ENCODE results near the gene DMRT2. TPM values are rescaled to one million over a fixed set of nuclear protein-coding genes. Genes with fewer than 3 reads are reported as not detected.

DMRT2 gene
- total and polyA plus RNA-seq, 12 donors: 0.03 to 0.30 (median 0.23) TPM; not detected in 5

DNA sequence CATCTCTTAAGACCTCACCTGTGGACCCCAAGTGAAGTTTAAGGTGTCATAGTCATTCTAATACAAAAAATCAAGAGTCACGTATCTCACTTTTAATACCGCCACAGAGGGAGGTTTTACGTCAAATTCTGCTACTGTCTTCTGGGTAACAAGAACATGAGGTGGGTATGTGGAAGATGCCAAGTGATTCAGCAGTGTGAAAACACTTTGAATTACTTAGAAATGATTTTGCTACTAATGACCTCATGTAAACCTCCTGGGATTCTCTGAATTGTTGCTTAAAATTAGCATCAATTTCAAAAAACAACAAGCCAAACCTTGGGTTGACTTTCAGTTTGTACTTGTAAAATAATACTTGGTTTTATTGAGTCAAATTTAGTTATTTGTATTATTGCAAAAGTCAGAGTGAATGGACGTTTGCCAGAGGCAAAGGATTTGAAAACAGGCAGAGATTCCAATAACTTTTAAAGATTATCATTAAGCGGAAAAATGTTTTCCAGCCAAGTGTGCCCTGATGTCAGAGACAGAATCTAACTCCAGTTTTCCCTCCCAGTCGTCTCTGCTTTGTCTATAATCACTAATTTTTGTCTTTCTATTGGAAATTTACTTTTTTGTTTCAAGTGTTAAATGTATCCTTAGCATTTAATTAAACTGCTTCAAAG lies 8.8 kb downstream of the DMRT2 start:
- Histone ChIP-seq H3K36me3 (no peaks in the 10 kb centered on the region), H3K9me3 (no peaks in the 10 kb centered on the region), H3K4me3 (no peak overlapping the region), H3K4me1 (no peaks in the 10 kb centered on the region), H3K27me3 (peaks cover 7 to 78% (median 58%) of the 10 kb centered on the region in 7 donors), H3K27ac (no peak overlapping the region)
- DNase-seq (no peak), ATAC-seq (no peak)
- TF ChIP-seq, protein P1, sequence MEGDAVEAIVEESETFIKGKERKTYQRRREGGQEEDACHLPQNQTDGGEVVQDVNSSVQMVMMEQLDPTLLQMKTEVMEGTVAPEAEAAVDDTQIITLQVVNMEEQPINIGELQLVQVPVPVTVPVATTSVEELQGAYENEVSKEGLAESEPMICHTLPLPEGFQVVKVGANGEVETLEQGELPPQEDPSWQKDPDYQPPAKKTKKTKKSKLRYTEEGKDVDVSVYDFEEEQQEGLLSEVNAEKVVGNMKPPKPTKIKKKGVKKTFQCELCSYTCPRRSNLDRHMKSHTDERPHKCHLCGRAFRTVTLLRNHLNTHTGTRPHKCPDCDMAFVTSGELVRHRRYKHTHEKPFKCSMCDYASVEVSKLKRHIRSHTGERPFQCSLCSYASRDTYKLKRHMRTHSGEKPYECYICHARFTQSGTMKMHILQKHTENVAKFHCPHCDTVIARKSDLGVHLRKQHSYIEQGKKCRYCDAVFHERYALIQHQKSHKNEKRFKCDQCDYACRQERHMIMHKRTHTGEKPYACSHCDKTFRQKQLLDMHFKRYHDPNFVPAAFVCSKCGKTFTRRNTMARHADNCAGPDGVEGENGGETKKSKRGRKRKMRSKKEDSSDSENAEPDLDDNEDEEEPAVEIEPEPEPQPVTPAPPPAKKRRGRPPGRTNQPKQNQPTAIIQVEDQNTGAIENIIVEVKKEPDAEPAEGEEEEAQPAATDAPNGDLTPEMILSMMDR (IDR thresholded peaks at IDR 0.05): no peak
- intact Hi-C loops (cut with DNase I): no loop called here
- WGBS, 2 donors: 72 to 80% methylated on average over 6 of the region's 6 CpGs

DNA sequence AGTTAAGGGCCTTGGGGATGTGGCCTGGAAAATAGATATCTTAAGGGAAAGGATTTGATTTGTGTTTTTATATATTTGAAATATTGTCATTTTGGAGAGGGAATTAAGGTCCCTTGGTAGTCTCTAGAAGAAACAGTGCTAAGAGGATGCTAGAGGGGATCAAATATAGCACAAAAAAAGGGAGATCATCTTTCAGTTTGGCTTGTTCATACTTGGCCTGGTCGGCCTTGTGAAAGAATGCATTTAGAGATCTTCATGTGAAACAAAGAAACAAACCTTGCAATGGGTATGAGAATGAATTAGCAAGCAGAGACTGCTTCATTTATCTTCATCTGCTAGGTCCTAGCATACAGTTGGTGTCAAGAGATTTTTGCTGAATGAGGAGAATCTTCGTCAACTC lies 15.0 kb downstream of the DMRT2 start:
- ATAC-seq: no peak
- no peak overlapping the region for H3K27ac ChIP-seq
- no peak overlapping the region for H3K4me3 ChIP-seq
- WGBS, 2 donors: 76 to 84% methylated on average over 2 of the region's 2 CpGs
- no peaks in the 10 kb centered on the region for H3K4me1 ChIP-seq
- peaks cover 0 to 32% (median 6%) of the 10 kb centered on the region in 7 donors for H3K27me3 ChIP-seq
- H3K9me3 ChIP-seq: peaks cover 0 to 12% (median 0%) of the 10 kb centered on the region in 11 donors
- no peak for DNase-seq
- TF ChIP-seq, protein P1 (IDR thresholded peaks at IDR 0.05): no peak
- intact Hi-C loops (cut with DNase I): no loop called here
- H3K36me3 ChIP-seq: no peaks in the 10 kb centered on the region

DNA sequence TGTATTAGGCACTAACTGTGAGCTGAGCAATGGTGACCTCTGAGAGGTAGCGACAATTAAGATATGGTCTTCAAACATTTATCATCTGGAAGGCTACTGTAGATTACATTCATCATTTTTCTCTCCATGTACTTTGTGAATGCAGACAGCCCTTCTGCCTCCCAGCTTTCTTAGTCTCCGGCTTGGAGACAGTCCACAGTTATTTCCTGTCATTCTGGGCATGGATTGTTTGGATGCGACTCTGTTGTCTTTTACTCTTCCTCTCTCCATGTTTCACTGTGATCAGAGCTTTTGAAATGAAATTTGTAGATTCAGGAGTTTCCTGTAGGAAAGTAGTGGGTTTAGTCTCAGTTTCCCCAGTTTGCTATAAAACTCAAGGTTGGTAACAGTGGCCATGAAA lies 20.5 kb downstream of the DMRT2 start:
- Histone ChIP-seq H3K4me1 (no peaks in the 10 kb centered on the region), H3K27ac (no peak overlapping the region), H3K27me3 (peaks cover 0 to 15% (median 10%) of the 10 kb centered on the region in 7 donors), H3K9me3 (peaks cover 0 to 12% (median 0%) of the 10 kb centered on the region in 11 donors), H3K4me3 (no peak overlapping the region), H3K36me3 (no peaks in the 10 kb centered on the region)
- 42 to 44% methylated on average over 3 of the region's 3 CpGs for WGBS, 2 donors
- TF ChIP-seq, protein P1 (IDR thresholded peaks at IDR 0.05): no peak
- ATAC-seq (no peak), DNase-seq (no peak)
- intact Hi-C loops (cut with DNase I): loop anchor here in 1 of 10 donors (10.0 kb wide), 1 partner anchor 56 kb away; no protein-coding TSS in a partner anchor

DNA sequence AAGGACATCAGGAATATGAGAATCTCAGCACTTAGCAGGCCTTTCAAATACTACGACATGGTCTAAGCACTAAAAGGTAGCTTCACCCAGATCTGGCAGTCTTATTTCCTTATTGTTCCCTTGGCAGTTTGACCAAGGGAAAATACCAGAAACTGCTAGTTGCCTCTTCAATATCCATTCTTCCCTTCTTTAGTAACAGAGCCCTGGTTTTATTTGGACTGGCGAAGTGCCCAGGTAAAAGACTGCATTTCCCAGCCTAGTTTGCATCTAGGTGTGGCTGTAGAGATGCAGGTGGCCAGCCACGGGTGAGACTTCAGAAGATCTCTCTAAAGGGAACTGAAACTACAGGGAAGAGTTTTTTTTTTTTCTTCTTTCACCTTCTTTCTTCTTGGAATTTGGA lies 21.6 kb downstream of the DMRT2 start:
- H3K27me3 ChIP-seq: peaks cover 0 to 15% (median 10%) of the 10 kb centered on the region in 7 donors
- peaks cover 0 to 11% (median 0%) of the 10 kb centered on the region in 11 donors for H3K9me3 ChIP-seq
- intact Hi-C loops (cut with DNase I): loop anchor here in 1 of 10 donors (10.0 kb wide), 1 partner anchor 57 kb away; no protein-coding TSS in a partner anchor
- WGBS, 2 donors: 72 to 74% methylated on average over 3 of the region's 3 CpGs
- H3K27ac ChIP-seq: no peak overlapping the region
- H3K4me1 ChIP-seq: no peaks in the 10 kb centered on the region
- ATAC-seq (no peak), DNase-seq (no peak)
- no peak overlapping the region for H3K4me3 ChIP-seq
- no peaks in the 10 kb centered on the region for H3K36me3 ChIP-seq
- TF ChIP-seq, protein P1 (IDR thresholded peaks at IDR 0.05): no peak
